T-helper 1 cell (primary cell): Measurements from ENCODE around the gene STRN3.

Experiments used
- DNase-seq, 5 donors: peaks; one replicate each; pipeline ENCODE4 v3.0.0-alpha.2; 2012 to 2020

STRN3 gene

DNA sequence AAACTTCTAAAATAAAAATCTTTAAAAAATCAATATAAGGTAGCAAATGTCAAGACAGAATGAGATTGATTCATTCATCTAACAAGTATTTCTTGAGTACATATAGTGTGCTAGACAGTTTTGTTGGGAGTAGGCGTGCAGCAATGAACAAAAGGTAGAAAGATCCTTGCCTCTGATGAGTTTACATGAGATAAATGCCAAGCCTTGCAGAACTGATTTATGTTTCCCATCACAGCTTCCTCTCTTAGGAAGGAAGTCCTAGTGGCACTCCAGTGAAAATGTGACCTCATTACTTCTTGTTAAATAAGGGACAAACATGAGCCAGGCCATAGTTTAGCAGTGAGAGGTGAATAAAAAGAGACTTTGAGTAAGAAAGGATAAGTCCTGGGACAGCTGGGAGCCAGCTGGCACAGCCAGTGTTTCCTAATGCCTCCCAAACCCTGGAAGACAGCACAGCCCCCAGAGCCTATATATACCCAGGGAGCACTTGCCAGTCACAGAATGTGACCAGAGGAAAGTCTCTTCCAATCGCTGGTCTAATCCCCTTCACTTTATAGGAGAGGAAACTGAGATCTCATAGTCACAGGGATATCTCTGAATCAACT lies 156.5 kb downstream of the STRN3 start:
- DNase-seq: no peak

DNA sequence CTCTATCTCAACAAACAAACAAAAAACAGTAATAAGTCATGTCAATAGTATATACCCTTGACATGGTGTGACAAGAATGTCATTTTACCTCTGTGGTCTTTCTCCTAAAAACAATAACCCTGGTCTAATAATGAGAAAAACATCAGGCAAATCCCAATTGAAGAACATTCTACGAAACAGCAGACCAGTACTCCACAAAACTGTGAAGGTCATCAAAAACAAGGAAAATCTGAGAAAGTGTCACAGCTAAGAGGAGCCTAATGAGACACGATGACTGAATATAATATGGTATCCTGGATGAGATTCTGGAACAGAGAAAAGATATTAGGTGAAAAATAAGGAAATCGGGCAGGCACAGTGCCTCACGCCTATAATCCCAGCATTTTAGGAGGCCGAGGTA lies 157.4 kb downstream of the STRN3 start:
- no peak for DNase-seq

DNA sequence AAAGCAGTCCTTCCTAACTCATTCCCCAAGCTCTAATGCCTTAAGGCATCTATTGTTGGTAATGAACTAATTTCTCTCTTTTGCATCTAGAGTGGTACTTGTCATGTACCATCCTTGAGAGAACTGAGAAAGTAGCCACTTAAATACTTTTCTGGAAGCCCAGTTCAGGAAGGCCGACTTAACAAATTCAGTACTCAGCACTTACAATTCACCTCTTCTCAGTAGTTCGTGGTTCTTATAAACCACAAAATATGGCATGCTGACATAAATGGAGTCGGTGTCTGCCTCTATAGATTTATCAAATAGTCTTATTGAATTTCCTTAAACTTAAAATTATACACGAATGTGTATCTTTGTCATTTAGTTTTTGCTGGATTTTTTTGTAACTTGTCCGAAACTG lies 161.2 kb downstream of the STRN3 start:
- DNase-seq: no peak

- DNase-seq: no peak
These were observed 165.0 kb downstream of the STRN3 start for GRCh38 chr14:30861200-30861599.

DNA sequence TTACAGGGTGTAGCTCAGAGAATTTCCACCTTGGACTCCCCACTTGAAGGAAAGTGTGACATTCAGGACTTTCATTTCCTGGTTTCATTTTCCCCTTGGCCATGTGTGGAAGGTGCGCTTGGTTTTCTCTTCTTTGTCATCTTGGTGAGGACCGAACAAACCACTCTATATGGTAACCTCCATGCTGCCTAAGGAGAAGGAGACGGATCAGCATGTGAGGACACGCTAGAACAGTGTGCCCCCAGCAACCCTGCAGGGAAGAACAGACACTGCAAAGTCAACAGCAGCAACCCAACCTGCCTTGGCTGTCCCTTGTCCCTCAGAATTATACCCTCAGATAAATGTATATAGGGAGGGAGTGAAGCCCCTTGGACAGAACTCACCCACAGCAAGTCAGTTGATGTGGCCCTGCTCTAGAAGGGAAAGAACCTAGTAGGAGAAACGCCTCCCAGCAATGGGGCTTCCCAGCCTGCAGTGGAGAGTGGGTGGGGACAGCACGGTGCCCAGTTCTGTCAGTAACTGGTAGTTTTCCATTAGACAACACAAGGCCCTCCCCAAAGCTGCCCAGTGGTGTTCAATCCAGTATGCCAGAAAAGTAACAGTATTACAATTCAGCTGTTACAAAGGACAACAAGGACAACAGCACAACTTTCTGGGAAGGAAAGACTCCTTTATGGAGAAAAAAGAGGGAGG lies 170.7 kb downstream of the STRN3 start:
- DNase-seq: no peak

DNA sequence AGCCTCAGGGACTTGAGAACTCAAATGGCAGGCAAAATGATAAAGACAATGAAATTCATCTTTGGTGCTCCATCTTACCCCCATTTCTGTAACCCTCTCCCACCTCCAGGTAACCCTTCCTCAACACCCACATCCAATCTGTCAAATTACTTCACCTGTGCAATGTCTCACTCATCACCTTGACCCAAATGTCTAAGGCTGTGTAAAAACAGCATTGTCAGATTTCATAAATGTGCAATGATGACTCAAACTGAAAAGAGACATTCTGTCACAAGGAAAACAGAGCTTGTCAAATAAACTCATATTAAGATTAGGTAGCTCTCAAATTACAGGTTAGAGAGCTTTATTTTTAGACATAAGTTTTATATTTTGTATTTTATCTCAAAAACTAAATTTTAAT lies 171.7 kb downstream of the STRN3 start:
- peak in 1 of 5 donors; percentile 20 for DNase-seq

DNA sequence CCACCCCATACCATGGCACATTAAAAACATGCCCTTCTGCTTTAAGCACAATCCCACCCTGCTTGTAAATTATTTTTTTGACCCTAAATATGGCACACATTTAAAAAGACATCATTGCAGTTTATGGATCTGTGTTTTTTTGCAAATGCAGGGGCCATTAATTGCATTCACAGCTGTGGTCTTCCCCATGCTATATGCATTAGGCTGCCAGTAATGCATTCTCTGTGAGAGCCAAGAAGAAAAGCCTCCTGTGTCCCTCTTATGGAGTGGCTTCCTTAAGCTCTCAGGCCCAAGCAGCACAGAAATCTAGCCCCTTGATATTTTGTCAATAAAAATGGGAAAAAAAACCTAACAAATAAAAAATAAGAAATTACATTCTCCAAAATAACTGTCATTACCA lies 172.2 kb downstream of the STRN3 start:
- DNase-seq: no peak

DNA sequence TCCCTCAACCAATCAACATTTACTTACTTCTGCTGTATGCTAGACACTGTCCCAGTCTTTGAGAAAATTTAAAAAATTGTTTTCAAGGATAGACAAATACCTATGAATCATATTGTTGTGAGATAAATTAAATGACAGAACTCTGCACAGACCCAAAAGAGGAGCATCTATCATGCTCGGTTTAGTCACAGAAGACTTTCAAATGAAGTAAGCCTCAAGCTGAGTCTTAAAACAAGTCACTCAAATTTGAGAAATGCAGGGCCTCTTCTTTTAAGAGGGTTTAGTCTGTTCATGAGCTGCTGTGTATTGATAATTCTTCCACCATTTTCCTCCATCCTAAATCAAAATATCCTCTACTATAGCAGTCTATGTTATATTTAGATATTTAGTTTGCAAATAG lies 176.2 kb downstream of the STRN3 start:
- no peak for DNase-seq

DNA sequence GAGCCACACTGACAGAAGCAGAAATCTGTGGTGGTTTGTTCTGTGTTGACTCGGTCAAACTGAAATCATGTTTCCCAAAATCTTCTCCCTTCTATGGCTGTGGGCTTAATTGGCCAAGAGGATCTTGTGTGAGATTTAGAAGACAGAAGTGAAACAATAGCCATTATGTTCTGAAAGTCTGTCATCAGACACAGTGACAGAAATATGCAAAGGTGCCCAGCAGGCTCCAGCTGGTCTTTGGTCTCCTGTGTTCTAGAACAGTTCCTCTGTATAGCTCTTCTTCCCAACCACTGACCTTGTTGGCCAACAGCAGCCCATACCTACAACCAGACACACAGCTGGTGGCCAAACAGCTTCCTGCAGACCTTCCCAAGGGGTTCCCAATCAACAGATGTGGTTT lies 176.8 kb downstream of the STRN3 start:
- DNase-seq: no peak

GRCh38 chr14:30848449-30849240 lies 177.5 kb downstream of the STRN3 start:
- no peak for DNase-seq
